Fibroblast of lung (primary cell): Measurements from ENCODE around the gene CERS3. TPM values are rescaled to one million over a fixed set of nuclear protein-coding genes. Genes with fewer than 3 reads are reported as not detected.

Experiments
- DNase-seq, 2 donors: peaks; one replicate each; pipeline versions ENCODE4 v3.0.0 to v3.0.0-alpha.2; 2010; ENCODE audit warnings: low read depth in 2 of 2
- H2AFZ ChIP-seq: 2 replicates; pipeline ENCODE4 v1.5.1; 2012; ENCODE audit warnings: low read length, control low read depth, inconsistent platforms
- H3K27ac ChIP-seq: 2 replicates; pipeline ENCODE4 v1.5.1; 2011; ENCODE audit warnings: low read length, control low read depth; ENCODE audit not compliant: insufficient read depth
- H3K27me3 ChIP-seq: 2 replicates; pipeline ENCODE4 v1.5.1; 2011; ENCODE audit warnings: mild to moderate bottlenecking, low read length; ENCODE audit not compliant: control insufficient read depth, insufficient read depth
- H3K36me3 ChIP-seq: 2 replicates; pipeline ENCODE4 v1.5.1; 2011; ENCODE audit warnings: low read length; ENCODE audit not compliant: control insufficient read depth, insufficient read depth
- H3K4me1 ChIP-seq: 2 replicates; pipeline ENCODE4 v1.5.1; 2011; ENCODE audit warnings: low read length; ENCODE audit not compliant: control insufficient read depth, insufficient read depth; ENCODE audit errors: extremely low read depth
- H3K4me2 ChIP-seq: 2 replicates; pipeline ENCODE4 v1.5.1; 2011; ENCODE audit warnings: low read length, control low read depth; ENCODE audit not compliant: insufficient read depth; ENCODE audit errors: extremely low read depth
- H3K4me3 ChIP-seq, 4 experiments: fragments of 200-600 bp in 1 of 4; sonication (generic) in 1 of 4; replicated peaks in 1 of 4; 2 replicates each; pipeline ENCODE4 v1.5.1; 2011 to 2016; ENCODE audit warnings: low read length in 4 of 4, low read depth in 3 of 4, mild to moderate bottlenecking in 3 of 4, control low read depth in 2 of 4, inconsistent platforms in 1 of 4, mixed read lengths in 1 of 4; ENCODE audit not compliant: insufficient read depth in 1 of 4; ENCODE audit errors: control extremely low read depth in 1 of 4
- H3K79me2 ChIP-seq: 2 replicates; pipeline ENCODE4 v1.5.1; 2012; ENCODE audit warnings: mild to moderate bottlenecking, low read length, inconsistent platforms; ENCODE audit not compliant: control insufficient read depth, insufficient read depth
- H3K9ac ChIP-seq: 2 replicates; pipeline ENCODE4 v1.5.1; 2011; ENCODE audit warnings: mild to moderate bottlenecking, low read length, control low read depth; ENCODE audit not compliant: insufficient read depth
- H3K9me3 ChIP-seq: 2 replicates; pipeline ENCODE4 v1.5.1; 2012; ENCODE audit warnings: low read depth, low read length; ENCODE audit not compliant: control insufficient read depth, insufficient read depth
- H4K20me1 ChIP-seq: 2 replicates; pipeline ENCODE4 v1.5.1; 2011; ENCODE audit warnings: low read length; ENCODE audit not compliant: control insufficient read depth, insufficient read depth; ENCODE audit errors: extremely low read depth
- EZH2 ChIP-seq: IDR thresholded peaks from 2 replicates; pipeline ENCODE4 v1.5.1; 2012; ENCODE audit warnings: low read length, control low read depth, mild to moderate bottlenecking; ENCODE audit errors: missing control alignments
- polyA plus RNA-seq, 2 donors: library from polyadenylated mRNA; depleted of rRNA in 1 of 2; stranded (reverse) in 1 of 2; unstranded in 1 of 2; fragments of >200 nt; gene quantifications; 2 replicates each; pipeline ENCODE4 v1.2.1, GENCODE V29; 2011 to 2012; ENCODE audit warnings: missing spikeins in 1 of 2
- total RNA-seq: library from RNA; depleted of rRNA; stranded (reverse); fragments of >200 nt; gene quantifications from 2 replicates; pipeline ENCODE4 v1.2.1, GENCODE V29; 2014
- TF ChIP-seq, protein P1 (sequence below), 2 donors: IDR thresholded peaks in 1 of 2; conservative IDR thresholded peaks in 1 of 2; 1 replicate in 1 of 2; 2 replicates in 1 of 2; pipeline ENCODE4 v1.5.1; 2011 to 2012; ENCODE audit warnings: low read length in 2 of 2, control low read depth in 1 of 2, inconsistent platforms in 1 of 2, low read depth in 1 of 2, mild to moderate bottlenecking in 1 of 2

The CERS3 gene
- total and polyA plus RNA-seq, 2 donors (not counting 1 experiment from before 2014, with no cell fraction given), result not detected

DNA sequence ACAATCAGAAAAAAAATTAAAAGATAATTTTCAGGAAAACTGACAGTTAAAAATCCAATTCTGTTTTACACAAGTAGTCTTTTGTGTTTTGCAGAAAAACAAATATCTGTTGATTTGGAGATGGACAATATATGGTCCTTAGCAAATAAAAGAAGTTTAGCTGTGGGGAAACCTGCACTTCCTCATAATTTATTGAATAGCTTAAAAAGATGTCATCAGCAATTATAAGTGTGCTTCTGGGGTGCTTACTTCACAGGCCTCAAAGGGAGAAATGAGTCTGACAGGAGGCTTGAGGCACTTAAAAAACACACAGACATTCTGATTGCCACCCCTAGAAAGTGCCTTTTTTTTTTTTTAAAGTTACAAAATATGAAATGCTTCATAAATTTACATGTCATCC is 31.6 kb upstream of the CERS3 start:
- Histone ChIP-seq H3K79me2 (no peaks in the 10 kb centered on the region), H3K4me1 (no peaks in the 10 kb centered on the region), H3K4me2 (no peak overlapping the region), H3K9me3 (no peaks in the 10 kb centered on the region), H3K9ac (no peak overlapping the region), H4K20me1 (no peaks in the 10 kb centered on the region), H3K27me3 (no peaks in the 10 kb centered on the region), H3K27ac (no peak overlapping the region), H3K36me3 (no peaks in the 10 kb centered on the region), H2AFZ (no peak overlapping the region), H3K4me3 (no peak overlapping the region)
- no peak for TF ChIP-seq EZH2
- TF ChIP-seq, protein P1, sequence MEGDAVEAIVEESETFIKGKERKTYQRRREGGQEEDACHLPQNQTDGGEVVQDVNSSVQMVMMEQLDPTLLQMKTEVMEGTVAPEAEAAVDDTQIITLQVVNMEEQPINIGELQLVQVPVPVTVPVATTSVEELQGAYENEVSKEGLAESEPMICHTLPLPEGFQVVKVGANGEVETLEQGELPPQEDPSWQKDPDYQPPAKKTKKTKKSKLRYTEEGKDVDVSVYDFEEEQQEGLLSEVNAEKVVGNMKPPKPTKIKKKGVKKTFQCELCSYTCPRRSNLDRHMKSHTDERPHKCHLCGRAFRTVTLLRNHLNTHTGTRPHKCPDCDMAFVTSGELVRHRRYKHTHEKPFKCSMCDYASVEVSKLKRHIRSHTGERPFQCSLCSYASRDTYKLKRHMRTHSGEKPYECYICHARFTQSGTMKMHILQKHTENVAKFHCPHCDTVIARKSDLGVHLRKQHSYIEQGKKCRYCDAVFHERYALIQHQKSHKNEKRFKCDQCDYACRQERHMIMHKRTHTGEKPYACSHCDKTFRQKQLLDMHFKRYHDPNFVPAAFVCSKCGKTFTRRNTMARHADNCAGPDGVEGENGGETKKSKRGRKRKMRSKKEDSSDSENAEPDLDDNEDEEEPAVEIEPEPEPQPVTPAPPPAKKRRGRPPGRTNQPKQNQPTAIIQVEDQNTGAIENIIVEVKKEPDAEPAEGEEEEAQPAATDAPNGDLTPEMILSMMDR (conservative IDR thresholded peaks at IDR 0.05 in 1 of 2, IDR thresholded peaks at IDR 0.05 in 1 of 2; ENCODE audit: low read depth in 1 of 2, low read length in 2 of 2), result no peak
- DNase-seq, result no peak

DNA sequence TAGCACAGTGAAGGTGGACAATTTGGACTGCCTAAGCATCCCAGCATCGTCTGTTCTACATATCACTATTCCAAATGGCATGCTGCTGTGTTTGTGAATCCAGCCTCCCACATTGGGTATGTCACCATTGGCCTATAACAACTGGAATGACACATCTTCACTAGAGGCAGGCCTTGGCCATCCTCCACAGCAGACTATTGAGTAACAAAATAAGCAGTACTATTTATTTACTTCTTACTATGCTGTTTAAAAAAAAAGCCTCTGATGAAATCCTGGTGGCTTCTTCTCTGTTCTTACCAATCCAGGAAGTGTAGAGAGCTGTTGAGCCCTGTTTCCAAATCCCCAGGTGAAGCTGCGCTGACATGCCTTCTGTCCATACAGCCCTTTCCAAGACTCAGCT is 30.6 kb upstream of the CERS3 start:
- H3K79me2 ChIP-seq, result no peaks in the 10 kb centered on the region
- no peak overlapping the region for H3K4me2 ChIP-seq
- H3K27me3 ChIP-seq, result no peaks in the 10 kb centered on the region
- no peaks in the 10 kb centered on the region for H3K4me1 ChIP-seq
- H3K36me3 ChIP-seq, result no peaks in the 10 kb centered on the region
- H3K27ac ChIP-seq, result no peak overlapping the region
- H3K4me3 ChIP-seq, result no peak overlapping the region
- DNase-seq, result peak; percentile 19 to 57
- TF ChIP-seq, protein P1 (conservative IDR thresholded peaks at IDR 0.05 in 1 of 2, IDR thresholded peaks at IDR 0.05 in 1 of 2; ENCODE audit: low read depth in 1 of 2, low read length in 2 of 2), result no peak
- TF ChIP-seq EZH2, result no peak
- no peak overlapping the region for H3K9ac ChIP-seq
- no peaks in the 10 kb centered on the region for H3K9me3 ChIP-seq
- H4K20me1 ChIP-seq, result no peaks in the 10 kb centered on the region
- H2AFZ ChIP-seq, result no peak overlapping the region

DNA sequence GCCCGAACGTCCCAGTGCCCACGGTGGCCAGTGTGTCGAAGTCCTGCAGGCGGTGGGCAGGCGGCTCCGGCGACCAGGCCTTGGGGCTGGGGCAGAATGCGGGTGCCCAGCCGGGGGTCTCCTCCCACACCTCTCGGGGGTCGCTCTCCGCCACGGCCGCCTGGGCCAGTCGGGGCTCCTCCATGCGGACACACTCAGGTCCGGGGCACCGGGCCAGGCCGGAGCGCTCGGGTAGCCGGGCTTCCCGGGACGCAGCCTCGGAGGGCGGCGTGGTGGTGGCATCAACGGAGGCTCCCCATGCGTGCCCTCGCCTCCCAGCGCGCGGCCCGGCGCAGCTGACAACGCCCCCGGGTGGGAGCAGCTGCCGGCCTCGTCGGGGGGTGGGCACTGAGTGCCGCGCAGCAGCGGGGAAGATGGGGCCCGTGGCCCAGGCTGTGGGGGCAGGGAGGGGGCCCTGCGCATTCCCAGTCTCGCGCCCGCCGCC is 30.1 kb upstream of the CERS3 start:
- Histone ChIP-seq H3K4me1 (no peaks in the 10 kb centered on the region), H2AFZ (no peak overlapping the region), H3K27ac (no peak overlapping the region), H3K27me3 (no peaks in the 10 kb centered on the region), H3K36me3 (no peaks in the 10 kb centered on the region), H3K4me3 (no peak overlapping the region), H3K9ac (no peak overlapping the region), H4K20me1 (no peaks in the 10 kb centered on the region), H3K9me3 (no peaks in the 10 kb centered on the region), H3K4me2 (no peak overlapping the region), H3K79me2 (no peaks in the 10 kb centered on the region)
- no peak for DNase-seq
- TF ChIP-seq, protein P1 (conservative IDR thresholded peaks at IDR 0.05 in 1 of 2, IDR thresholded peaks at IDR 0.05 in 1 of 2; ENCODE audit: low read depth in 1 of 2, low read length in 2 of 2), result no peak
- no peak for TF ChIP-seq EZH2
